GM10248 (cell line): ENCODE measurements around the gene GABBR2.
"Not testable (repeated sequence)": the region's sequence is repeated elsewhere in the genome, so short reads cannot be mapped to it uniquely, and the experiment has no call there.

ENCODE experiments used
- CTCF ChIA-PET: fragments of 300-600 bp; sonication (Branson Sonifier 250); formaldehyde crosslinking; extraction: SDS; loops from one replicate; lab custom pipeline; 2021; ENCODE audit warnings: antibody characterized with exemption; lab: Yijun Ruan, JAX
- POLR2A ChIA-PET: fragments of 350-650 bp; sonication (Branson Sonifier 250); formaldehyde crosslinking; extraction: SDS; loops from one replicate; lab custom pipeline; 2020; ENCODE audit warnings: antibody characterized with exemption; lab: Yijun Ruan, JAX
- DNase-seq: peaks from one replicate; pipeline ENCODE4 v3.0.0; 2012; ENCODE audit errors: extremely low spot score
- CTCF ChIP-seq: IDR thresholded peaks from 2 replicates; pipeline ENCODE4 v1.5.1; 2012; ENCODE audit warnings: mild to moderate bottlenecking, low read depth; ENCODE audit errors: extremely low read depth, missing control alignments, control extremely low read depth

Gene GABBR2

GRCh38 chr9:98285446-98285845, 423.3 kb downstream of the GABBR2 start:
- DNase-seq: no peak
- TF ChIP-seq CTCF: no peak
- ChIA-PET CTCF (no interaction called here), POLR2A (no interaction called here)

DNA sequence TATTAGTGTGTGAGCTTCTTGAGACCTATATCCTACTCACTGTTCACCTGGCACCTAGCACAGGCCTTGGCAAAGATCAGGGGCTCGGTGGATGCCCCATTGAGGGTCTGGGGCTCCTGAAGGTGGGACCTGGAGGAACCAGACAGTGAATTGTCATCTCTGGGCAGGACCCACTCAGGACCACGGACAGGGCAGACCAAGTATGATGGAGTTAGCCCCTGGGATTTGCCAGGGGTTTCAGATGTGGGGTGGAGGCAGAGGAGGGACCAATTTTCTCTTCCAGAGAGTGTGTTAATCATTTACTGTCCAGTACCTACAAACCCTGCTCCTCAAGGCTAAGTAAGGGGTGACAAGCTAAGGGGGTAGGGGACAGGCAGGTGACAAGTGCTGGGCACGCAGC, 424.0 kb downstream of the GABBR2 start:
- no peak for TF ChIP-seq CTCF
- no peak for DNase-seq
- CTCF ChIA-PET: no interaction called here
- POLR2A ChIA-PET: no interaction called here

DNA sequence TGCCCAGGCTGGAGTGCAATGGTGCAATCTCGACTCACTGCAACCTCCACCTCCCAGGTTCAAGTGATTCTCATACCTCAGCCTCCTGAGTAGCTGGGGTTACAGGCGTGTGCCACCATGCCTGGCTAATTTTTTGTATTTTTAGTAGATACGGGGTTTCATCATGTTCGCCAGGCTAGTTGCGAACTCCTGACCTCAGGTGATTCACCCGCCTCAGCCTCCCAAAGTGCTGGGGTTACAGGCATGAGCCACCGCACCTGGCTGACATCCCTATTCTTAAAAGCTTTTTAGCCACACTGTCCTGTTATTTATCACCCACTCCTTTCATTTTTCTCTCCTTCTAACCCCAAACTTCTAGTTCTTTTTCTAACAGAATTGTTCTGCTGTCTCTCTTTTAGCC, 425.6 kb downstream of the GABBR2 start:
- POLR2A ChIA-PET, DNase-seq: not testable (repeated sequence)
- CTCF ChIA-PET: interaction anchor here (1.1 kb wide), 1 partner anchor 33 kb away, joined by 3 read pairs; no protein-coding TSS in a partner anchor

GRCh38 chr9:98281281-98281680, 427.5 kb downstream of the GABBR2 start:
- POLR2A ChIA-PET: no interaction called here
- no peak for DNase-seq
- CTCF ChIA-PET: interaction anchor here (0.8 to 1.4 kb wide), 4 partner anchors 10 to 52 kb away, joined by 3 read pairs; no protein-coding TSS in a partner anchor
- no peak for TF ChIP-seq CTCF

- no peak for DNase-seq
- TF ChIP-seq CTCF: no peak
These were observed 428.2 kb downstream of the GABBR2 start for GRCh38 chr9:98280574-98280973.

GRCh38 chr9:98280162-98280561, 428.6 kb downstream of the GABBR2 start:
- no peak for TF ChIP-seq CTCF
- CTCF ChIA-PET: no interaction called here
- no peak for DNase-seq
- POLR2A ChIA-PET: no interaction called here

More at GRCh38 chr9:98280574-98280973, 428.2 kb downstream of the GABBR2 start:
- ChIA-PET POLR2A (no interaction called here), CTCF (interaction anchor here (0.9 to 1.4 kb wide), 2 partner anchors 9 to 31 kb away, joined by 3 read pairs; no protein-coding TSS in a partner anchor)

DNA sequence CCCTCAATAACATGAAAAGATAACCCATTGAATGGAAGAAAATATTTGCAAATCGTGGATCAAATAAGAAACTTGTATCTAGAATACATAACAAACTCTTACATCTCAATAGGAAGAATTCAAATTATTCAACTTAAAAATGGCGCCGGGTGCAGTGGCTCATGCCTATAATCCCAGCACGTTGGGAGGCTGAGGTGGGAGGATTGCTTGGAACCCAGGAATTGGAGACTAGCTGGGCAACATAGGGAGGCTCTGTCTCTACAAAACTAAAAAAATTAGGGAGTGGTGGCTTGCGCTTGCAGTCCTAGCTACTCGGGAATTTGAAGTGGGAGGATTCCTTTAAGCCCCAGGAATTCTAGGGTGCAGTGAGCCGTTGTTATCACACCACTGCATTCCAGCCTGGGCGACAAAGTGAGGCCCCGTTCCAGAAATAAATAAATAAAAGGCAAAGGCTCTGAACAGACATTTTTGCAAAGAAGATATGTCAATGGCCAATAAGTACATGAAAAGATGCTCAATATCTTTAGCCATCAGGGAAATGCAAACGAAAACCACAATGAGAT, 431.7 kb downstream of the GABBR2 start:
- CTCF ChIA-PET: interaction anchor here (1.2 to 1.6 kb wide), 4 partner anchors 13 to 516 kb away, joined by 3 to 4 read pairs (median 4); no protein-coding TSS in a partner anchor
- POLR2A ChIA-PET: no interaction called here
- no peak for DNase-seq
- no peak for TF ChIP-seq CTCF
